Liver (tissue), 9 donors: ENCODE results near the gene TDRD9. TPM values are rescaled to one million over a fixed set of nuclear protein-coding genes. Genes with fewer than 3 reads are reported as not detected.
"Not testable (repeated sequence)": the region's sequence is repeated elsewhere in the genome, so short reads cannot be mapped to it uniquely, and the experiment has no call there.

Experiments
- DNase-seq: peaks from one replicate; pipeline ENCODE4 v3.0.0-alpha.2; 2017; ENCODE audit warnings: low spot score
- H3K27ac ChIP-seq, 2 donors: one replicate each; pipeline ENCODE4 v1.7.0; 2013; ENCODE audit warnings: inconsistent platforms in 2 of 2, low read length in 2 of 2, control low read depth in 1 of 2, low read depth in 1 of 2, mild to moderate bottlenecking in 1 of 2
- H3K27me3 ChIP-seq, 4 donors: one replicate each; pipeline versions ENCODE4 v1.6.1 to v1.7.0; 2013; ENCODE audit warnings: low read length in 3 of 4, inconsistent platforms in 1 of 4, mild to moderate bottlenecking in 1 of 4, moderate library complexity in 1 of 4; ENCODE audit not compliant: control insufficient read depth in 4 of 4, insufficient read depth in 4 of 4
- H3K36me3 ChIP-seq, 4 donors: one replicate each; pipeline versions ENCODE4 v1.6.1 to v1.7.0; 2013; ENCODE audit warnings: low read length in 3 of 4, mild to moderate bottlenecking in 3 of 4, low read depth in 1 of 4, moderate library complexity in 1 of 4; ENCODE audit not compliant: control insufficient read depth in 4 of 4, insufficient read depth in 3 of 4
- H3K4me1 ChIP-seq, 4 donors: one replicate each; pipeline versions ENCODE4 v1.6.1 to v1.7.0; 2013; ENCODE audit warnings: low read length in 3 of 4, mild to moderate bottlenecking in 3 of 4, moderate library complexity in 1 of 4; ENCODE audit not compliant: control insufficient read depth in 4 of 4, insufficient read depth in 4 of 4
- H3K4me3 ChIP-seq, 3 donors: one replicate each; pipeline versions ENCODE4 v1.6.1 to v1.7.0; 2013; ENCODE audit warnings: low read length in 3 of 3, control low read depth in 1 of 3, low read depth in 1 of 3, mild to moderate bottlenecking in 1 of 3
- H3K9ac ChIP-seq, 2 donors: one replicate each; pipeline ENCODE4 v1.7.0; 2013; ENCODE audit warnings: low read length in 2 of 2, mild to moderate bottlenecking in 2 of 2, moderate library complexity in 2 of 2, control low read depth in 1 of 2, low read depth in 1 of 2
- H3K9me3 ChIP-seq, 4 donors: one replicate each; pipeline versions ENCODE4 v1.6.1 to v1.7.0; 2013; ENCODE audit warnings: low read length in 3 of 4; ENCODE audit not compliant: control insufficient read depth in 4 of 4
- EGR1 ChIP-seq, 2 donors: IDR thresholded peaks; 2 replicates each; pipeline ENCODE4 v1.6.1; 2016 to 2018; ENCODE audit warnings: antibody characterized with exemption in 2 of 2, low read depth in 2 of 2
- FOXA1 ChIP-seq: IDR thresholded peaks from 2 replicates; pipeline ENCODE4 v1.6.1; 2016; ENCODE audit warnings: antibody characterized with exemption
- FOXA2 ChIP-seq: IDR thresholded peaks from 2 replicates; pipeline ENCODE4 v1.6.1; 2016; ENCODE audit warnings: antibody characterized with exemption
- GABPA ChIP-seq, 2 donors: IDR thresholded peaks in 1 of 2; conservative IDR thresholded peaks in 1 of 2; 2 replicates each; pipeline ENCODE4 v1.6.1; 2016; ENCODE audit warnings: antibody characterized with exemption in 2 of 2, mild to moderate bottlenecking in 1 of 2, moderate library complexity in 1 of 2
- HNF4A ChIP-seq, 2 donors: conservative IDR thresholded peaks; 2 replicates each; pipeline ENCODE4 v1.6.1; 2016; ENCODE audit warnings: antibody characterized with exemption in 2 of 2, mild to moderate bottlenecking in 2 of 2
- HNF4G ChIP-seq: IDR thresholded peaks from 2 replicates; pipeline ENCODE4 v1.6.1; 2016; ENCODE audit warnings: antibody characterized with exemption
- JUND ChIP-seq, 2 donors: IDR thresholded peaks; 2 replicates each; pipeline ENCODE4 v1.6.1; 2016; ENCODE audit warnings: antibody characterized with exemption in 2 of 2
- NR2F2 ChIP-seq: IDR thresholded peaks from 2 replicates; pipeline ENCODE4 v1.6.1; 2016; ENCODE audit warnings: antibody characterized with exemption
- RAD21 ChIP-seq, 2 donors: IDR thresholded peaks; 2 replicates each; pipeline ENCODE4 v1.6.1; 2016; ENCODE audit warnings: antibody characterized with exemption in 2 of 2, mild to moderate bottlenecking in 2 of 2
- RXRA ChIP-seq, 2 donors: IDR thresholded peaks; 2 replicates each; pipeline ENCODE4 v1.6.1; 2017 to 2018; ENCODE audit warnings: antibody characterized with exemption in 2 of 2, mild to moderate bottlenecking in 1 of 2
- SP1 ChIP-seq: IDR thresholded peaks from 2 replicates; pipeline ENCODE4 v1.6.1; 2018; ENCODE audit warnings: antibody characterized with exemption, mild to moderate bottlenecking
- TAF1 ChIP-seq: conservative IDR thresholded peaks from 2 replicates; pipeline ENCODE4 v1.6.1; 2016; ENCODE audit warnings: antibody characterized with exemption, mild to moderate bottlenecking
- YY1 ChIP-seq: IDR thresholded peaks from 2 replicates; pipeline ENCODE4 v1.6.1; 2016; ENCODE audit warnings: antibody characterized with exemption, mild to moderate bottlenecking
- WGBS: extraction: QIAGEN DNeasy Blood & Tissue Kit; methylation state at CpG from one replicate; pipeline ENCODE4 v1.1.7; 2013; 5-methylcytosine and 5-hydroxymethylcytosine counted together
- polyA plus RNA-seq, 2 donors: library from polyadenylated mRNA; stranded (reverse) in 1 of 2; unstranded in 1 of 2; fragments of 200-250 nt in 1 of 2; fragments of >200 nt in 1 of 2; fragmentation: Nextera tagmentation in 1 of 2; extraction: Ambion mirVana in 1 of 2; gene quantifications; one replicate each; pipeline versions ENCODE4 v1.2.1 to v1.2.3, GENCODE V29; 2013 to 2015
- total RNA-seq, 2 donors: library from RNA; depleted of rRNA; stranded (reverse); fragments of >200 nt; gene quantifications; one replicate each; pipeline ENCODE4 v1.2.3, GENCODE V29; 2014
- TF ChIP-seq, protein P1 (sequence below): IDR thresholded peaks from 2 replicates; pipeline ENCODE4 v1.6.1; 2016; ENCODE audit warnings: antibody characterized with exemption, mild to moderate bottlenecking
- TF ChIP-seq, protein P2 (sequence below): IDR thresholded peaks from 2 replicates; pipeline ENCODE4 v1.6.1; 2016; ENCODE audit warnings: antibody characterized with exemption
- TF ChIP-seq, protein P3 (sequence below): IDR thresholded peaks from 2 replicates; pipeline ENCODE4 v1.6.1; 2016; ENCODE audit warnings: antibody characterized with exemption
- TF ChIP-seq, protein P4 (sequence below): fragments of 150-350 bp; IDR thresholded peaks from 2 replicates; pipeline ENCODE4 v1.5.1; 2017; ENCODE audit warnings: improper control_type of control experiment, low read depth, low read length; ENCODE audit not compliant: missing input control
- TF ChIP-seq, protein P5 (sequence below): IDR thresholded peaks from 2 replicates; pipeline ENCODE4 v1.6.1; 2016; ENCODE audit warnings: antibody characterized with exemption
- donor health status: healthy.
- donor health status: healthy.
- donor health status: healthy.
- donor health status: healthy.
- donor health status: healthy.

Gene TDRD9
- total and polyA plus RNA-seq, 4 donors: 0.12 to 1.0 (median 0.46) TPM

- TF ChIP-seq, protein P1, sequence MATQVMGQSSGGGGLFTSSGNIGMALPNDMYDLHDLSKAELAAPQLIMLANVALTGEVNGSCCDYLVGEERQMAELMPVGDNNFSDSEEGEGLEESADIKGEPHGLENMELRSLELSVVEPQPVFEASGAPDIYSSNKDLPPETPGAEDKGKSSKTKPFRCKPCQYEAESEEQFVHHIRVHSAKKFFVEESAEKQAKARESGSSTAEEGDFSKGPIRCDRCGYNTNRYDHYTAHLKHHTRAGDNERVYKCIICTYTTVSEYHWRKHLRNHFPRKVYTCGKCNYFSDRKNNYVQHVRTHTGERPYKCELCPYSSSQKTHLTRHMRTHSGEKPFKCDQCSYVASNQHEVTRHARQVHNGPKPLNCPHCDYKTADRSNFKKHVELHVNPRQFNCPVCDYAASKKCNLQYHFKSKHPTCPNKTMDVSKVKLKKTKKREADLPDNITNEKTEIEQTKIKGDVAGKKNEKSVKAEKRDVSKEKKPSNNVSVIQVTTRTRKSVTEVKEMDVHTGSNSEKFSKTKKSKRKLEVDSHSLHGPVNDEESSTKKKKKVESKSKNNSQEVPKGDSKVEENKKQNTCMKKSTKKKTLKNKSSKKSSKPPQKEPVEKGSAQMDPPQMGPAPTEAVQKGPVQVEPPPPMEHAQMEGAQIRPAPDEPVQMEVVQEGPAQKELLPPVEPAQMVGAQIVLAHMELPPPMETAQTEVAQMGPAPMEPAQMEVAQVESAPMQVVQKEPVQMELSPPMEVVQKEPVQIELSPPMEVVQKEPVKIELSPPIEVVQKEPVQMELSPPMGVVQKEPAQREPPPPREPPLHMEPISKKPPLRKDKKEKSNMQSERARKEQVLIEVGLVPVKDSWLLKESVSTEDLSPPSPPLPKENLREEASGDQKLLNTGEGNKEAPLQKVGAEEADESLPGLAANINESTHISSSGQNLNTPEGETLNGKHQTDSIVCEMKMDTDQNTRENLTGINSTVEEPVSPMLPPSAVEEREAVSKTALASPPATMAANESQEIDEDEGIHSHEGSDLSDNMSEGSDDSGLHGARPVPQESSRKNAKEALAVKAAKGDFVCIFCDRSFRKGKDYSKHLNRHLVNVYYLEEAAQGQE: no peak
Measured at GRCh38 chr14:103916636-103917262, 11.5 kb upstream of the TDRD9 start (continued).

- H3K27ac ChIP-seq: peak overlapping the region; percentile 71 to 90
- H3K27me3 ChIP-seq: no peaks in the 10 kb centered on the region
- H3K9ac ChIP-seq: peak overlapping the region; percentile 82 to 95
- no peaks in the 10 kb centered on the region for H3K9me3 ChIP-seq
- H3K4me3 ChIP-seq: peak overlapping the region; percentile 70 to 100 (median 97)
- WGBS: 1% methylated on average over 58 of the region's 58 CpGs
- H3K4me1 ChIP-seq: peaks cover 3 to 18% (median 10%) of the 10 kb centered on the region in 4 donors
- TF ChIP-seq FOXA1 (peak; percentile 72), JUND (IDR thresholded peaks at IDR 0.05) (no peak), RXRA (IDR thresholded peaks at IDR 0.05) (peak; percentile 41 to 44), TAF1 (no peak), HNF4A (conservative IDR thresholded peaks at IDR 0.05) (peak; percentile 40 to 43), RAD21 (IDR thresholded peaks at IDR 0.05) (peak; percentile 70 to 83), SP1 (peak; percentile 56), GABPA (IDR thresholded peaks at IDR 0.05 in 1 of 2, conservative IDR thresholded peaks at IDR 0.05 in 1 of 2) (peak in 1 of 2 donors; percentile 86), FOXA2 (peak; percentile 24), EGR1 (IDR thresholded peaks at IDR 0.05; ENCODE audit: low read depth in 2 of 2) (no peak), HNF4G (peak; percentile 19), YY1 (peak; percentile 79), NR2F2 (peak; percentile 50)
- TF ChIP-seq, protein P2, sequence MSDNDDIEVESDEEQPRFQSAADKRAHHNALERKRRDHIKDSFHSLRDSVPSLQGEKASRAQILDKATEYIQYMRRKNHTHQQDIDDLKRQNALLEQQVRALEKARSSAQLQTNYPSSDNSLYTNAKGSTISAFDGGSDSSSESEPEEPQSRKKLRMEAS: no peak
- TF ChIP-seq, protein P3, sequence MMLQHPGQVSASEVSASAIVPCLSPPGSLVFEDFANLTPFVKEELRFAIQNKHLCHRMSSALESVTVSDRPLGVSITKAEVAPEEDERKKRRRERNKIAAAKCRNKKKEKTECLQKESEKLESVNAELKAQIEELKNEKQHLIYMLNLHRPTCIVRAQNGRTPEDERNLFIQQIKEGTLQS: no peak
- TF ChIP-seq, protein P4, sequence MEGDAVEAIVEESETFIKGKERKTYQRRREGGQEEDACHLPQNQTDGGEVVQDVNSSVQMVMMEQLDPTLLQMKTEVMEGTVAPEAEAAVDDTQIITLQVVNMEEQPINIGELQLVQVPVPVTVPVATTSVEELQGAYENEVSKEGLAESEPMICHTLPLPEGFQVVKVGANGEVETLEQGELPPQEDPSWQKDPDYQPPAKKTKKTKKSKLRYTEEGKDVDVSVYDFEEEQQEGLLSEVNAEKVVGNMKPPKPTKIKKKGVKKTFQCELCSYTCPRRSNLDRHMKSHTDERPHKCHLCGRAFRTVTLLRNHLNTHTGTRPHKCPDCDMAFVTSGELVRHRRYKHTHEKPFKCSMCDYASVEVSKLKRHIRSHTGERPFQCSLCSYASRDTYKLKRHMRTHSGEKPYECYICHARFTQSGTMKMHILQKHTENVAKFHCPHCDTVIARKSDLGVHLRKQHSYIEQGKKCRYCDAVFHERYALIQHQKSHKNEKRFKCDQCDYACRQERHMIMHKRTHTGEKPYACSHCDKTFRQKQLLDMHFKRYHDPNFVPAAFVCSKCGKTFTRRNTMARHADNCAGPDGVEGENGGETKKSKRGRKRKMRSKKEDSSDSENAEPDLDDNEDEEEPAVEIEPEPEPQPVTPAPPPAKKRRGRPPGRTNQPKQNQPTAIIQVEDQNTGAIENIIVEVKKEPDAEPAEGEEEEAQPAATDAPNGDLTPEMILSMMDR: peak; percentile 93
- TF ChIP-seq, protein P5, sequence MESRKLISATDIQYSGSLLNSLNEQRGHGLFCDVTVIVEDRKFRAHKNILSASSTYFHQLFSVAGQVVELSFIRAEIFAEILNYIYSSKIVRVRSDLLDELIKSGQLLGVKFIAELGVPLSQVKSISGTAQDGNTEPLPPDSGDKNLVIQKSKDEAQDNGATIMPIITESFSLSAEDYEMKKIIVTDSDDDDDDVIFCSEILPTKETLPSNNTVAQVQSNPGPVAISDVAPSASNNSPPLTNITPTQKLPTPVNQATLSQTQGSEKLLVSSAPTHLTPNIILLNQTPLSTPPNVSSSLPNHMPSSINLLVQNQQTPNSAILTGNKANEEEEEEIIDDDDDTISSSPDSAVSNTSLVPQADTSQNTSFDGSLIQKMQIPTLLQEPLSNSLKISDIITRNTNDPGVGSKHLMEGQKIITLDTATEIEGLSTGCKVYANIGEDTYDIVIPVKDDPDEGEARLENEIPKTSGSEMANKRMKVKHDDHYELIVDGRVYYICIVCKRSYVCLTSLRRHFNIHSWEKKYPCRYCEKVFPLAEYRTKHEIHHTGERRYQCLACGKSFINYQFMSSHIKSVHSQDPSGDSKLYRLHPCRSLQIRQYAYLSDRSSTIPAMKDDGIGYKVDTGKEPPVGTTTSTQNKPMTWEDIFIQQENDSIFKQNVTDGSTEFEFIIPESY: no peak
- TF ChIP-seq, protein P1: peak; percentile 68
- H3K36me3 ChIP-seq: peaks cover 0 to 7% (median 1%) of the 10 kb centered on the region in 4 donors
- peak; percentile 95 for DNase-seq
Measured at GRCh38 chr14:103920981-103921854, 7.0 kb upstream of the TDRD9 start.

- WGBS: 73% methylated on average over 12 of the region's 12 CpGs
- not testable (repeated sequence) for DNase-seq, H3K36me3 ChIP-seq, H3K9ac ChIP-seq, H3K27me3 ChIP-seq, H3K27ac ChIP-seq, H3K9me3 ChIP-seq
- H3K4me3 ChIP-seq: peak overlapping the region in 1 of 3 donors; percentile 100
- H3K4me1 ChIP-seq: peaks cover 3 to 18% (median 10%) of the 10 kb centered on the region in 4 donors
Measured at GRCh38 chr14:103921855-103922200, 6.4 kb upstream of the TDRD9 start.
